HFFc6 (cell line): ENCODE results near the gene TPPP. TPM values are rescaled to one million over a fixed set of nuclear protein-coding genes. Genes with fewer than 3 reads are reported as not detected.

Experiments
- DNase-seq: peaks from one replicate; pipeline ENCODE4 v3.0.0-alpha.2; 2018
- H3K27ac Mint-ChIP-seq: 2 replicates; pipeline ENCODE4 v1.8.0; 2020; ENCODE audit warnings: mild to moderate bottlenecking, mixed read lengths
- H3K27me3 Mint-ChIP-seq: 2 replicates; pipeline ENCODE4 v1.8.0; 2021; ENCODE audit warnings: mild to moderate bottlenecking, moderate library complexity, mixed read lengths; ENCODE audit not compliant: insufficient read depth
- H3K36me3 Mint-ChIP-seq: 2 replicates; pipeline ENCODE4 v1.8.0; 2021; ENCODE audit warnings: low read depth, mixed read lengths
- H3K4me1 Mint-ChIP-seq: 2 replicates; pipeline ENCODE4 v1.8.0; 2020; ENCODE audit warnings: low read depth, mixed read lengths
- H3K4me3 Mint-ChIP-seq: 2 replicates; pipeline ENCODE4 v1.8.0; 2020; ENCODE audit warnings: mild to moderate bottlenecking, moderate library complexity, mixed read lengths
- H3K9me3 Mint-ChIP-seq: 2 replicates; pipeline ENCODE4 v1.8.0; 2020; ENCODE audit warnings: mild to moderate bottlenecking, mixed read lengths
- total RNA-seq, 6 experiments: library from RNA; stranded (reverse); fragmentation: NEBNext Ultra II Directional; extraction: Animal tissue kit (Norgen Biotek cat#: 25700); gene quantifications; 2 replicates in 1 of 6; 3 replicates in 5 of 6; pipeline ENCODE4 v1.2.3, GENCODE V29; 2021
- TF ChIP-seq, protein P1 (sequence below): fragments of 200-600 bp; sonication (generic); IDR thresholded peaks from 2 replicates; pipeline ENCODE4 v1.5.0; 2021; ENCODE audit warnings: antibody characterized with exemption, mild to moderate bottlenecking

The TPPP gene
- total RNA-seq, 6 experiments from 2014 or later = 0.19 to 0.43 (median 0.30) TPM

DNA sequence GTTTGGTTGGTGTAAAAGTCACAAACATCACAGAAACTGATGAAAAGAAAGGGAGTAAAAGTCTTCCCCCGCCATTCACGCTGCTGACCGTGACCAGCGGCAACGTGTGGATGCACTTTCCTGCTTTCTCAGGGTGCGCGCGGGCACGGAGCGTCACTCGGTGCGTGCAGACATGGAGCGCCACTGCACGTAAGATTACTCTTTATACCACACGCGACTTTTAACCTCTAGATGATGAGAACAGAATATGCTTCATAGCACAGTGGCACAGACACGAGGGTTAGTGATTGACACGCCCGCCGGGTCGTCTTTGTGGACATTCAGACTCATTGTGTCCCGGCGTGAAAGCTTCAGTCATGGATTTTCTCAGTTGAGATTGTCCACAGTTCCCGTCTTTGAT is 65.3 kb downstream of the TPPP start:
- no peaks in the 10 kb centered on the region for H3K4me1 Mint-ChIP-seq
- H3K9me3 Mint-ChIP-seq = no peaks in the 10 kb centered on the region
- no peak overlapping the region for H3K27ac Mint-ChIP-seq
- peaks cover 16% of the 10 kb centered on the region; the same call in 1 of the 2 replicates for H3K36me3 Mint-ChIP-seq
- TF ChIP-seq, protein P1, sequence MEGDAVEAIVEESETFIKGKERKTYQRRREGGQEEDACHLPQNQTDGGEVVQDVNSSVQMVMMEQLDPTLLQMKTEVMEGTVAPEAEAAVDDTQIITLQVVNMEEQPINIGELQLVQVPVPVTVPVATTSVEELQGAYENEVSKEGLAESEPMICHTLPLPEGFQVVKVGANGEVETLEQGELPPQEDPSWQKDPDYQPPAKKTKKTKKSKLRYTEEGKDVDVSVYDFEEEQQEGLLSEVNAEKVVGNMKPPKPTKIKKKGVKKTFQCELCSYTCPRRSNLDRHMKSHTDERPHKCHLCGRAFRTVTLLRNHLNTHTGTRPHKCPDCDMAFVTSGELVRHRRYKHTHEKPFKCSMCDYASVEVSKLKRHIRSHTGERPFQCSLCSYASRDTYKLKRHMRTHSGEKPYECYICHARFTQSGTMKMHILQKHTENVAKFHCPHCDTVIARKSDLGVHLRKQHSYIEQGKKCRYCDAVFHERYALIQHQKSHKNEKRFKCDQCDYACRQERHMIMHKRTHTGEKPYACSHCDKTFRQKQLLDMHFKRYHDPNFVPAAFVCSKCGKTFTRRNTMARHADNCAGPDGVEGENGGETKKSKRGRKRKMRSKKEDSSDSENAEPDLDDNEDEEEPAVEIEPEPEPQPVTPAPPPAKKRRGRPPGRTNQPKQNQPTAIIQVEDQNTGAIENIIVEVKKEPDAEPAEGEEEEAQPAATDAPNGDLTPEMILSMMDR = no peak
- H3K4me3 Mint-ChIP-seq = no peak overlapping the region
- H3K27me3 Mint-ChIP-seq = no peaks in the 10 kb centered on the region
- DNase-seq = no peak

DNA sequence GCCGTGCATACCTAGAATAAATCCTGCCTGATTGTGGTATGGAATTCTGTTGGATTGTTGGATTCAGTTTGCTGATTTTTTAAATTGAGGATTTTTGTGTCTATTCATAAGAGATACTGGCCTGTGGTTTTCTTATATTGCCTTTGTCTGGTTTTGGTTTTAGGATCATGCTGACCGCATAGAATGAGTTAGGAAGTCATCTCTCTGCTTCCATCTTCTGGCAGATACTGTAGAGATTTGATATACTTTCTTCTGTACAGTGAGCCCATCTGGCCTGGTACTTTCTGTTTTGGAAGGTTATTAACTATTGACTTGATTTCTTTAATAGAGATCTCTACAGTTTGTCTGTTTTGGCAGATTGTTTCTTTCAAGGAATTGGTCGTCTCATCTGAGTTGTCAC is 66.3 kb downstream of the TPPP start:
- no peak overlapping the region for H3K27ac Mint-ChIP-seq
- no peaks in the 10 kb centered on the region for H3K27me3 Mint-ChIP-seq
- peak; percentile 11 for DNase-seq
- H3K36me3 Mint-ChIP-seq = peaks cover 16% of the 10 kb centered on the region; the same call in 1 of the 2 replicates
- no peak overlapping the region for H3K4me3 Mint-ChIP-seq
- H3K9me3 Mint-ChIP-seq = no peaks in the 10 kb centered on the region
- TF ChIP-seq, protein P1 = no peak
- H3K4me1 Mint-ChIP-seq = no peaks in the 10 kb centered on the region

DNA sequence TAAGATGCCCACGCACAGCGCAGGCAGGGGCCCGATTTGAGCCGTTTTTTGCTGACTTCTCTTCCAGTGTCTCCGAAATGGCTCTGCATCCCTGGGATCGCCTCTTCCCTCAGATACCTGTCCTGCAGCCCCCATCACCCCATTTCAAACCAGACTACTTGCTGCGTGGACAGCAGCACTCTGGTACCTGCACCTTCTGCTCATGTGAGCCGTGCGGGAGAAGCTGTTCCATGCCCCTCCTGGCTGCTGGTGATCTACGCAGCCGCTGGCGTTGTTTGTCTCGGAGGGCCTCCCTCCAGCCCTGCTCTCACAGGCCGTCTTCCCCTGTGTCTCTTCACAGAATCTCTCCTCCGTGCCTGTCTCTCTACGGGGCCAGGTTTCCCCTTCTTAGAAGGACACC is 67.6 kb downstream of the TPPP start:
- H3K27ac Mint-ChIP-seq = no peak overlapping the region
- no peaks in the 10 kb centered on the region for H3K4me1 Mint-ChIP-seq
- peaks cover 16% of the 10 kb centered on the region; the same call in 1 of the 2 replicates for H3K36me3 Mint-ChIP-seq
- no peak for DNase-seq
- TF ChIP-seq, protein P1 = no peak
- H3K4me3 Mint-ChIP-seq = no peak overlapping the region
- no peaks in the 10 kb centered on the region for H3K9me3 Mint-ChIP-seq
- H3K27me3 Mint-ChIP-seq = no peaks in the 10 kb centered on the region

DNA sequence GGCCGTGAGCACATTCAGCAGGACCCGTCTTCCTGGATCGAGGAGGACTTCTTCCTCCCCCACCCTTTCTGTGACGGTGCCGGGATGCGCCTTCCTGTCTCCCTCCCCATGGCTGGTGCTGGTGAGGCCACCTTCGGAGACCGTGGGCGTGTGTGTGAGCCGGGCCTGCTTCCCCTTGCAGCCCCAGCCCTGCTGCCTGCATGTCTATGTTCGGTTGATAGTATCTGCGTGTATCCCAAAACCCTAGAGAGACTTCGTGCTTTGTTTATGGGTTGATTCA is 68.3 kb downstream of the TPPP start:
- no peaks in the 10 kb centered on the region for H3K9me3 Mint-ChIP-seq
- H3K27ac Mint-ChIP-seq = no peak overlapping the region
- H3K4me3 Mint-ChIP-seq = no peak overlapping the region
- TF ChIP-seq, protein P1 = no peak
- H3K36me3 Mint-ChIP-seq = peaks cover 21% of the 10 kb centered on the region; the same call in 1 of the 2 replicates
- DNase-seq = no peak
- H3K27me3 Mint-ChIP-seq = no peaks in the 10 kb centered on the region
- H3K4me1 Mint-ChIP-seq = no peaks in the 10 kb centered on the region

DNA sequence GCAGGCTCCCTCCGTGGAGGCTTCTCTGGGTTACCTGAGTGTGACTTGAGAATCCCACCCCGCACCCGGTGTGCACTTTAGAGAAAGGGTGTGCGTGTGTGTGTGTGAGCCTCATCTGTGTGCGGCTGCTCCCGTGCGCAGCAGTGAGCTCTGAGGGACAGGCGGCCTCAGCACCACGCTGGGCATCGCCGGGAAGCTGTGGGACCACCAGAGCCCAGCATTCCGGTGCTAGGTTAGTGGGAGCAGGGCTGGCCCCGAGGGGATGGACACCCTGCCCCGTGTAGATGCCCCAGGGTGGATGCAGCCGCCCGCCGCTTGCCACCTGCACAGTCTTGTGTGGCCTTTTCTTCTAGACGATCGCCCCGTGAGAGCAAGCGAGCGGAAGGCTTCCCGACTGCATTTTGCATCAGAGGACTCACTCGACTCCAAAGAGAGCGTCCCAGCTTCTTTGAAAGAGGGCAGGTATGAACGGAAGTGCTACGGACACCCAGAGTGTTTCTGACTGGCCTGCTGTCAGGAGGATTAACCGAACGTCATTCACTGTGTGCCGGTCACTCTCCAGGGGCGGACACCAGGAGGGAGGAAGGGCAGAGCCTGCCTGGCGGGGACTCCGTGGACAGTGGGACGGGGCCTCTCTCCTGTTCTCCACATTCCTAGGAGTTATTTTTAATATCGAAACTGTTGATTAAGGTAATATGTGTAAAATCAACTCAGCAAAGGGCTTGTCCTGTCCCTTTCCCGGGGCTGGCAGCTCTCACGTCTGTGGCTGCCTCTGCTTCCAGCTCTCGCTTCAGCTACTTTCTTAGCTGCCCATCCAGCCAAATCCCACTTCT is 68.8 kb downstream of the TPPP start:
- Mint-ChIP-seq H3K4me1 (no peaks in the 10 kb centered on the region), H3K36me3 (peaks cover 24% of the 10 kb centered on the region; the same call in 1 of the 2 replicates), H3K9me3 (no peaks in the 10 kb centered on the region), H3K27ac (no peak overlapping the region), H3K27me3 (no peaks in the 10 kb centered on the region), H3K4me3 (no peak overlapping the region)
- DNase-seq = no peak
- TF ChIP-seq, protein P1 = no peak
